B cell (primary cell): ENCODE data around the gene TFPI2. TPM values are rescaled to one million over a fixed set of nuclear protein-coding genes. Genes with fewer than 3 reads are reported as not detected.

Experiments
- ATAC-seq: fragments of 200-7000 bp; cut with Tn5 transposase; one replicate; pipeline ENCODE4 v1.10.0; 2021; ENCODE audit warnings: low read depth, mild to moderate bottlenecking, moderate number of reproducible peaks, moderate library complexity
- CTCF ChIA-PET: fragments of 350-600 bp; sonication (Branson Sonifier 250); formaldehyde crosslinking; loops from one replicate; lab custom pipeline; 2021; ENCODE audit warnings: antibody characterized with exemption, inconsistent platforms; lab: Charles Lee
- POLR2A ChIA-PET: fragments of 350-600 bp; sonication (Branson Sonifier 250); formaldehyde crosslinking; loops from one replicate; lab custom pipeline; 2021; ENCODE audit warnings: antibody characterized with exemption; lab: Charles Lee
- DNase-seq: peaks from one replicate; pipeline ENCODE4 v3.0.0; 2013
- H2AFZ ChIP-seq: 2 replicates; pipeline ENCODE4 v1.6.1; 2012; ENCODE audit warnings: mild to moderate bottlenecking, low read depth, low read length; ENCODE audit not compliant: insufficient read depth, poor library complexity, severe bottlenecking
- H3K27ac ChIP-seq, 2 donors: 1 replicate in 1 of 2; 2 replicates in 1 of 2; pipeline ENCODE4 v1.5.1; 2012 to 2013; ENCODE audit warnings: low read length in 2 of 2, mild to moderate bottlenecking in 2 of 2, moderate library complexity in 1 of 2
- H3K27me3 ChIP-seq, 4 experiments: fragments of 200-600 bp in 1 of 4; sonication (generic) in 1 of 4; replicated peaks in 1 of 4; 1 replicate in 2 of 4; 2 replicates in 2 of 4; pipeline versions ENCODE4 v1.6.1 to v1.7.0; 2013 to 2016; ENCODE audit warnings: low read length in 3 of 4, mild to moderate bottlenecking in 2 of 4, mixed read lengths in 1 of 4, moderate library complexity in 1 of 4; ENCODE audit not compliant: insufficient read depth in 4 of 4, control insufficient read depth in 3 of 4; ENCODE audit errors: control extremely low read depth in 1 of 4
- H3K36me3 ChIP-seq, 2 experiments: replicated peaks in 1 of 2; 1 replicate in 1 of 2; 2 replicates in 1 of 2; pipeline versions ENCODE4 v1.6.1 to v1.7.1; 2013; ENCODE audit warnings: low read length in 1 of 2; ENCODE audit not compliant: insufficient read depth in 2 of 2, control insufficient read depth in 1 of 2; ENCODE audit errors: control extremely low read depth in 1 of 2, extremely low read depth in 1 of 2
- H3K4me1 ChIP-seq, 2 donors: fragments of 200-600 bp in 1 of 2; sonication (generic) in 1 of 2; 1 replicate in 1 of 2; 2 replicates in 1 of 2; pipeline versions ENCODE4 v1.5.1 to v1.6.1; 2013 to 2017; ENCODE audit warnings: low read length in 2 of 2; ENCODE audit not compliant: control insufficient read depth in 2 of 2, insufficient read depth in 2 of 2
- H3K4me2 ChIP-seq: replicated peaks from 2 replicates; pipeline ENCODE3; 2012; ENCODE audit warnings: mild to moderate bottlenecking, low read depth, low read length; ENCODE audit not compliant: poor library complexity, severe bottlenecking
- H3K4me3 ChIP-seq, 5 experiments: fragments of 200-600 bp in 1 of 5; sonication (generic) in 1 of 5; 1 replicate in 3 of 5; 2 replicates in 2 of 5; pipeline versions ENCODE4 v1.5.1 to v1.7.0; 2011 to 2016; ENCODE audit warnings: low read length in 4 of 5, mild to moderate bottlenecking in 4 of 5, low read depth in 2 of 5, control low read depth in 1 of 5, moderate library complexity in 1 of 5; ENCODE audit not compliant: insufficient read depth in 1 of 5; ENCODE audit errors: control extremely low read depth in 1 of 5, extremely low read depth in 1 of 5
- H3K79me2 ChIP-seq: fragments of 200-600 bp; sonication (generic); one replicate; pipeline ENCODE4 v1.6.0; 2016; ENCODE audit warnings: low read length; ENCODE audit not compliant: control insufficient read depth, insufficient read depth
- H3K9ac ChIP-seq: fragments of 200-600 bp; sonication (generic); 2 replicates; pipeline ENCODE4 v1.6.1; 2017; ENCODE audit warnings: mild to moderate bottlenecking, low read length, moderate library complexity
- H3K9me3 ChIP-seq, 3 donors: one replicate each; pipeline versions ENCODE4 v1.6.1 to v1.7.1; 2013; ENCODE audit warnings: low read length in 2 of 3; ENCODE audit not compliant: control insufficient read depth in 2 of 3, insufficient read depth in 1 of 3; ENCODE audit errors: control extremely low read depth in 1 of 3
- H4K20me1 ChIP-seq: 2 replicates; pipeline ENCODE4 v1.6.0; 2012; ENCODE audit warnings: mild to moderate bottlenecking, low read length; ENCODE audit not compliant: insufficient read depth, control insufficient read depth, poor library complexity, severe bottlenecking
- H3K27ac Mint-ChIP-seq: one replicate; pipeline ENCODE4 v1.8.0; 2021; ENCODE audit warnings: mixed read lengths
- H3K27me3 Mint-ChIP-seq: one replicate; pipeline ENCODE4 v1.8.0; 2021; ENCODE audit warnings: mixed read lengths
- H3K4me1 Mint-ChIP-seq: one replicate; pipeline ENCODE4 v1.8.0; 2021; ENCODE audit warnings: mixed read lengths
- H3K4me3 Mint-ChIP-seq: one replicate; pipeline ENCODE4 v1.8.0; 2021; ENCODE audit warnings: mixed read lengths
- H3K9me3 Mint-ChIP-seq: one replicate; pipeline ENCODE4 v1.8.0; 2022; ENCODE audit warnings: mixed read lengths; ENCODE audit not compliant: insufficient read depth
- CTCF ChIP-seq: fragments of 200-600 bp; IDR thresholded peaks from one replicate; pipeline ENCODE4 v1.8.0; 2022; ENCODE audit warnings: antibody characterized with exemption, mild to moderate bottlenecking
- EZH2 ChIP-seq: IDR thresholded peaks from 2 replicates; pipeline ENCODE4 v1.6.1; 2012; ENCODE audit warnings: borderline replicate concordance, low read depth, mild to moderate bottlenecking, moderate library complexity, low read length; ENCODE audit not compliant: insufficient read depth, poor library complexity, severe bottlenecking
- WGBS: methylation state at CpG from one replicate; pipeline ENCODE4 v1.1.5; 2013; ENCODE audit warnings: missing lambda C conversion rate; ENCODE audit not compliant: insufficient coverage; 5-methylcytosine and 5-hydroxymethylcytosine counted together
- intact Hi-C: fragments of 100-400 bp; cut with micrococcal nuclease; formaldehyde crosslinking; loops from one replicate; pipeline ENCODE4 v1.10.0; 2022
- polyA plus RNA-seq: library from polyadenylated mRNA; depleted of rRNA; stranded (reverse); fragments of >200 nt; gene quantifications from 2 replicates; pipeline ENCODE4 v1.2.3, GENCODE V29; 2012
- total RNA-seq, 2 donors: library from RNA; stranded (reverse); fragments of 120-200 nt in 1 of 2; gene quantifications; 1 replicate in 1 of 2; 2 replicates in 1 of 2; pipeline versions ENCODE4 v1.2.3 to v1.2.4, GENCODE V29; 2013 to 2022

Gene TFPI2
- total and polyA plus RNA-seq, 2 donors (not counting 1 experiment from before 2014, with no cell fraction given), result 0.21 to 0.96 TPM

- intact Hi-C loops, result no loop called here
- WGBS, result no CpG with 5 or more reads among the region's 3 CpGs
- CTCF ChIA-PET, result no interaction called here
These were observed 23.7 kb downstream of the TFPI2 start for GRCh38 chr7:93866886-93867285.

GRCh38 chr7:93862651-93863050, 27.9 kb downstream of the TFPI2 start:
- ATAC-seq, result no peak
- CTCF ChIA-PET, result no interaction called here
- Histone ChIP-seq H3K36me3 (no peaks in the 10 kb centered on the region), H3K79me2 (no peaks in the 10 kb centered on the region), H3K9ac (no peak overlapping the region), H4K20me1 (no peaks in the 10 kb centered on the region), H3K4me3 (no peak overlapping the region), H3K4me1 (no peaks in the 10 kb centered on the region), H3K27me3 (no peaks in the 10 kb centered on the region), H3K9me3 (no peaks in the 10 kb centered on the region), H2AFZ (no peak overlapping the region), H3K4me2 (no peak overlapping the region), H3K27ac (no peak overlapping the region)
- Mint-ChIP-seq H3K27me3 (peaks cover 3% of the 10 kb centered on the region), H3K4me3 (no peak overlapping the region), H3K4me1 (no peaks in the 10 kb centered on the region), H3K9me3 (no peaks in the 10 kb centered on the region), H3K27ac (no peak overlapping the region)
- intact Hi-C loops, result no loop called here
- POLR2A ChIA-PET, result no interaction called here
- no peak for TF ChIP-seq EZH2
- TF ChIP-seq CTCF, result no peak
- no peak for DNase-seq
- 100% methylated on average over 1 of the region's 2 CpGs for WGBS

More at GRCh38 chr7:93866886-93867285, 23.7 kb downstream of the TFPI2 start:
- no peaks in the 10 kb centered on the region for H3K27me3 ChIP-seq
- H3K4me1 Mint-ChIP-seq, result no peaks in the 10 kb centered on the region
- ATAC-seq, result no peak
- DNase-seq, result no peak
- no peak overlapping the region for H3K27ac Mint-ChIP-seq
- H3K27ac ChIP-seq, result no peak overlapping the region
- H2AFZ ChIP-seq, result no peak overlapping the region
- H4K20me1 ChIP-seq, result no peaks in the 10 kb centered on the region
- TF ChIP-seq CTCF (no peak), EZH2 (no peak)
- H3K4me2 ChIP-seq, result no peak overlapping the region
- no peak overlapping the region for H3K4me3 Mint-ChIP-seq
- no peaks in the 10 kb centered on the region for H3K36me3 ChIP-seq
- H3K27me3 Mint-ChIP-seq, result no peaks in the 10 kb centered on the region
- no peaks in the 10 kb centered on the region for H3K9me3 Mint-ChIP-seq
- POLR2A ChIA-PET, result no interaction called here
- H3K79me2 ChIP-seq, result no peaks in the 10 kb centered on the region
- H3K4me3 ChIP-seq, result no peak overlapping the region
- H3K9ac ChIP-seq, result no peak overlapping the region
- H3K9me3 ChIP-seq, result no peaks in the 10 kb centered on the region
- H3K4me1 ChIP-seq, result no peaks in the 10 kb centered on the region
